MCF 10A (cell line): Measurements from ENCODE around the gene PPIG. TPM values are rescaled to one million over a fixed set of nuclear protein-coding genes. Genes with fewer than 3 reads are reported as not detected.

ENCODE experiments used
- BruUV-seq: library from RNA; stranded (reverse); fragments of 400-500 nt; replicated peaks from 2 replicates; lab custom pipeline; 2021; lab: Mats Ljungman, UMichigan
- CTCF ChIA-PET: fragments of 300-600 bp; sonication (Branson Sonifier 250); formaldehyde crosslinking; extraction: SDS; loops from one replicate; lab custom pipeline; 2021; ENCODE audit warnings: antibody characterized with exemption, inconsistent platforms; lab: Yijun Ruan, JAX
- POLR2A ChIA-PET: fragments of 300-600, 350-650 bp; sonication (Branson Sonifier 250); formaldehyde crosslinking; extraction: SDS; loops from one replicate; lab custom pipeline; 2020; ENCODE audit warnings: antibody characterized with exemption, inconsistent platforms; lab: Yijun Ruan, JAX
- DNase-seq: peaks from one replicate; pipeline ENCODE4 v3.0.0-alpha.2; 2018; ENCODE audit not compliant: unreplicated experiment
- H3K27ac Mint-ChIP-seq: one replicate; pipeline ENCODE4 v1.8.0; 2022; ENCODE audit warnings: mild to moderate bottlenecking, low read depth, mixed read lengths; ENCODE audit not compliant: unreplicated experiment
- H3K27me3 Mint-ChIP-seq: one replicate; pipeline ENCODE4 v1.8.0; 2022; ENCODE audit warnings: mixed read lengths; ENCODE audit not compliant: insufficient read depth, unreplicated experiment
- H3K36me3 Mint-ChIP-seq: one replicate; pipeline ENCODE4 v1.8.0; 2022; ENCODE audit warnings: mild to moderate bottlenecking, moderate library complexity, mixed read lengths; ENCODE audit not compliant: insufficient read depth, unreplicated experiment
- H3K4me1 Mint-ChIP-seq: one replicate; pipeline ENCODE4 v1.8.0; 2022; ENCODE audit warnings: mixed read lengths; ENCODE audit not compliant: insufficient read depth, unreplicated experiment
- H3K4me3 Mint-ChIP-seq: one replicate; pipeline ENCODE4 v1.8.0; 2022; ENCODE audit warnings: mild to moderate bottlenecking, moderate library complexity, mixed read lengths; ENCODE audit not compliant: unreplicated experiment
- H3K9me3 Mint-ChIP-seq: one replicate; pipeline ENCODE4 v1.8.0; 2022; ENCODE audit warnings: mixed read lengths; ENCODE audit not compliant: unreplicated experiment
- intact Hi-C: fragments of 100-400 bp; cut with micrococcal nuclease; formaldehyde crosslinking; loops from 2 replicates; pipeline ENCODE4 v1.14.1; 2022
- total RNA-seq: library from RNA; stranded (reverse); gene quantifications from 2 replicates; pipeline ENCODE4 v1.2.3, GENCODE V29; 2022
- TF ChIP-seq, protein P1 (sequence below): fragments of 200-600 bp; IDR thresholded peaks from one replicate; pipeline ENCODE4 v1.8.0; 2022; ENCODE audit warnings: antibody characterized with exemption, mild to moderate bottlenecking; ENCODE audit not compliant: unreplicated experiment

PPIG gene
- total RNA-seq, 1 experiment from 2014 or later = 64.7 TPM

GRCh38 chr2:169663247-169663646, 79.1 kb downstream of the PPIG start:
- no peaks in the 10 kb centered on the region for H3K36me3 Mint-ChIP-seq
- H3K27ac Mint-ChIP-seq = no peak overlapping the region
- TF ChIP-seq, protein P1, sequence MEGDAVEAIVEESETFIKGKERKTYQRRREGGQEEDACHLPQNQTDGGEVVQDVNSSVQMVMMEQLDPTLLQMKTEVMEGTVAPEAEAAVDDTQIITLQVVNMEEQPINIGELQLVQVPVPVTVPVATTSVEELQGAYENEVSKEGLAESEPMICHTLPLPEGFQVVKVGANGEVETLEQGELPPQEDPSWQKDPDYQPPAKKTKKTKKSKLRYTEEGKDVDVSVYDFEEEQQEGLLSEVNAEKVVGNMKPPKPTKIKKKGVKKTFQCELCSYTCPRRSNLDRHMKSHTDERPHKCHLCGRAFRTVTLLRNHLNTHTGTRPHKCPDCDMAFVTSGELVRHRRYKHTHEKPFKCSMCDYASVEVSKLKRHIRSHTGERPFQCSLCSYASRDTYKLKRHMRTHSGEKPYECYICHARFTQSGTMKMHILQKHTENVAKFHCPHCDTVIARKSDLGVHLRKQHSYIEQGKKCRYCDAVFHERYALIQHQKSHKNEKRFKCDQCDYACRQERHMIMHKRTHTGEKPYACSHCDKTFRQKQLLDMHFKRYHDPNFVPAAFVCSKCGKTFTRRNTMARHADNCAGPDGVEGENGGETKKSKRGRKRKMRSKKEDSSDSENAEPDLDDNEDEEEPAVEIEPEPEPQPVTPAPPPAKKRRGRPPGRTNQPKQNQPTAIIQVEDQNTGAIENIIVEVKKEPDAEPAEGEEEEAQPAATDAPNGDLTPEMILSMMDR = no peak
- BruUV-seq = no TSS peak
- H3K27me3 Mint-ChIP-seq = peaks cover 13% of the 10 kb centered on the region
- ChIA-PET CTCF (no interaction called here), POLR2A (no interaction called here)
- H3K4me1 Mint-ChIP-seq = no peaks in the 10 kb centered on the region
- intact Hi-C loops = no loop called here
- no peak overlapping the region for H3K4me3 Mint-ChIP-seq
- H3K9me3 Mint-ChIP-seq = no peaks in the 10 kb centered on the region
- DNase-seq = no peak

- no peak for DNase-seq
- TF ChIP-seq, protein P1 = no peak
- intact Hi-C loops = no loop called here
- BruUV-seq = no TSS peak
- no peaks in the 10 kb centered on the region for H3K4me1 Mint-ChIP-seq
- no peaks in the 10 kb centered on the region for H3K9me3 Mint-ChIP-seq
- no peaks in the 10 kb centered on the region for H3K36me3 Mint-ChIP-seq
- peaks cover 13% of the 10 kb centered on the region for H3K27me3 Mint-ChIP-seq
- POLR2A ChIA-PET = no interaction called here
- no peak overlapping the region for H3K4me3 Mint-ChIP-seq
- CTCF ChIA-PET = interaction anchor here (0.7 kb wide), 1 partner anchor 22 kb away, joined by 5 read pairs; no protein-coding TSS in a partner anchor
- no peak overlapping the region for H3K27ac Mint-ChIP-seq
Measured at GRCh38 chr2:169664600-169664977, 80.4 kb downstream of the PPIG start.

DNA sequence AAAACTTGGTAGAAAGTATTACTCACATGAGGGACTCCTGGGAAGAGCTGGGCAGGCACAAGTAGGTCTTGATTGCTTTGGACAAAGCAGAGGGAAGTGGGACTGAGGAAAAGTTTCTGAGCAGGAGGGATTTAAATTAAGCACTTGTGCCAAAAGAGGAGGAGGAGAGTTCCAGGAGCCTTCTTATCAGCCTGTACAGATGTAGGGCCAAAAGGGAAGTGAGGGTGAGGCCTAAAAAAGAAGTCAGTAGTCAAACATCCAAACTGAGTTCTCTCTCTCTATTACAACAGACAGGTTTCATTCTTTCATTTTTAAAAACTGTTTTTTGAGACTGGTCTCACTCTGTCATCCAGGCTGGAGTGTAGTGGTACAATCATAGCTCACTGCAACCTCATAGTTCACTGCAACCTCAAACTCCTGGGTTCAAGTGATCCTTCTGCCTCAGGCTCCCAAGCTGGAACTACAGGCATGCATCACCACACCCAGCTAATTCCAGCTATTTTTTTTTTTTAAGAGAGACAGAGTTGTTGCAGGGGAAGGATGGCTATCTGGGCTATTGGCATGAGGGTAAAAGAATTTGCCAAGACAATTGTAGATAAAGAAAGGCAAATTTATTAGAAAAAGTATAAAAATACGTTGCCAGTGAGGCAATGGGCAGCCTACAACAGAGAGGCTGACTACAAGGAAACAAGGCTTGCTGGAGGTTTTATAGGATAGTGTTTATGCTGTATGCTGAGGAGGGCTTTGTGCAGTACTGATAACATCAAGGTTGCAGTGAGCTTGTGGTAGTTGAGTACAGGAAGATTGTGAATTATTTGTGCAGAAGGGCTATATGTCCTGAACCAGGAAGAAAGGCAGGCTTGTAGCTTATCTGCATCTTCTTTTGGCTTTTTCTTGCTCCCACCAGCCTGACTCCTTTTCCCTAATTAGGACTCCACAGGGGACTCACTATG, 81.1 kb downstream of the PPIG start:
- BruUV-seq = no TSS peak
- H3K36me3 Mint-ChIP-seq = no peaks in the 10 kb centered on the region
- POLR2A ChIA-PET = no interaction called here
- H3K4me3 Mint-ChIP-seq = no peak overlapping the region
- no peak for DNase-seq
- CTCF ChIA-PET = interaction anchor here (0.7 kb wide), 2 partner anchors 21 to 523 kb away, joined by 4 to 5 read pairs; no protein-coding TSS in a partner anchor
- intact Hi-C loops = no loop called here
- H3K27me3 Mint-ChIP-seq = peaks cover 13% of the 10 kb centered on the region
- no peak overlapping the region for H3K27ac Mint-ChIP-seq
- no peaks in the 10 kb centered on the region for H3K4me1 Mint-ChIP-seq
- TF ChIP-seq, protein P1 = no peak
- no peaks in the 10 kb centered on the region for H3K9me3 Mint-ChIP-seq

DNA sequence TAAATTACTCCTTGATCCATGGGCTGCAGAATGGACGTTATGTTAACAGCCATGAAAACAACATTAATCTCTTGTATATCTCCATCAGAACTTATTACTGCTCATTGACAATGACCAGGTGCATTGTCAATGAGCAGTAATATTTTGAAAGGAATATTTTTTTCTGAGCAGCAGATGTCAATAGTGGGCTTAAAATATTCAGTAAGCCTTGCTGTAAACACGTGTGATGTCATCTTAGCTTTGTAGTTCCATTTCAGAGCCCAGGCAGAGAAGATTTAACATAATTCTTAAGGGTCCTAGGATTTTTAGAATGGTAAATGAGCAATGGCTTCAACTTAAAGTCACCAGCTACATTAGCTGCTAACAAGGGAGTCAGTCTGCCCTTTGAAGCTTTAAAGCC, 83.4 kb downstream of the PPIG start:
- no peak for DNase-seq
- no peaks in the 10 kb centered on the region for H3K4me1 Mint-ChIP-seq
- intact Hi-C loops = no loop called here
- no peaks in the 10 kb centered on the region for H3K36me3 Mint-ChIP-seq
- no peaks in the 10 kb centered on the region for H3K27me3 Mint-ChIP-seq
- H3K4me3 Mint-ChIP-seq = no peak overlapping the region
- TF ChIP-seq, protein P1 = no peak
- H3K9me3 Mint-ChIP-seq = no peaks in the 10 kb centered on the region
- ChIA-PET CTCF (interaction anchor here (0.7 kb wide), 1 partner anchor 51 kb away, joined by 4 read pairs; no protein-coding TSS in a partner anchor), POLR2A (interaction anchor here (0.6 to 1.3 kb wide), 3 partner anchors 10 to 129 kb away, joined by 3 to 4 read pairs (median 3); no protein-coding TSS in a partner anchor)
- no peak overlapping the region for H3K27ac Mint-ChIP-seq
- no TSS peak for BruUV-seq
